COR-L47 (cell line): Measurements from ENCODE around the gene PRKAR1B.
A peak's percentile ranks its signal among the peaks of the same experiment; 100 is the strongest.

Experiments used
- DNase-seq: peaks from one replicate; lab custom pipeline; 2025; lab: John Stamatoyannopoulos, UW

The PRKAR1B gene

DNA sequence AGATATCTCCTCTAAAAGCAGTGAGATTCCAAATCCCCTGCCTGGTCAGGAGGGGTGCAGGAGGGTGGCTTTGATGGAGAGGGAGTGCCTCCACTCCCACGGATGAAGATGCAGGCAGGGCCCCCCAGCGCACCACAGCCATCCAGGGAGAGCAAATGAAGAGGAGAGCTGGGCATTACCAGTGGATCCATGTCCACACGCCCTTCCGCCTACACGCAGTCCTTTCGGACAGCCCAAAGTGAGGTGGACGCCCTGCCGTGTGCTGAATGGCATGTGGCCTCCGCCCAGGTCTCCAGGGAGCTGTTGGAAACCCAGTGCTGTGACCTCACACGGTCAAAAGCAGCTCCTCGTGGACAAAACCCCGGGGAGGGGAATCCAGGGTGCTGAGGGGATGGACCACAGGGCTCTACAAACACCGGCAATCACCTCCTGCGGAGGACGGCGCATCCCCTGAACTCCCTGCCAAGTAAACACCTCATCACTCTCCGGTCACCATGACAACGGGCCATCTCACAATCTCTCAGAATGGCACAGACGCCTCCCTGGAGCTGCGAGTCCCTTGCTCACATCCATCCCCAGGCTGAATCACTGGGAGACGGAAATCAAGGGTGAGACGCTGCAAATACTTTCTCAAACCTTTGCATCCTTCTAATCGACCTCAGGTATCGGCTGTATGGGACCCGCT is 35.6 kb downstream of the PRKAR1B start:
- DNase-seq = peak; percentile 73

DNA sequence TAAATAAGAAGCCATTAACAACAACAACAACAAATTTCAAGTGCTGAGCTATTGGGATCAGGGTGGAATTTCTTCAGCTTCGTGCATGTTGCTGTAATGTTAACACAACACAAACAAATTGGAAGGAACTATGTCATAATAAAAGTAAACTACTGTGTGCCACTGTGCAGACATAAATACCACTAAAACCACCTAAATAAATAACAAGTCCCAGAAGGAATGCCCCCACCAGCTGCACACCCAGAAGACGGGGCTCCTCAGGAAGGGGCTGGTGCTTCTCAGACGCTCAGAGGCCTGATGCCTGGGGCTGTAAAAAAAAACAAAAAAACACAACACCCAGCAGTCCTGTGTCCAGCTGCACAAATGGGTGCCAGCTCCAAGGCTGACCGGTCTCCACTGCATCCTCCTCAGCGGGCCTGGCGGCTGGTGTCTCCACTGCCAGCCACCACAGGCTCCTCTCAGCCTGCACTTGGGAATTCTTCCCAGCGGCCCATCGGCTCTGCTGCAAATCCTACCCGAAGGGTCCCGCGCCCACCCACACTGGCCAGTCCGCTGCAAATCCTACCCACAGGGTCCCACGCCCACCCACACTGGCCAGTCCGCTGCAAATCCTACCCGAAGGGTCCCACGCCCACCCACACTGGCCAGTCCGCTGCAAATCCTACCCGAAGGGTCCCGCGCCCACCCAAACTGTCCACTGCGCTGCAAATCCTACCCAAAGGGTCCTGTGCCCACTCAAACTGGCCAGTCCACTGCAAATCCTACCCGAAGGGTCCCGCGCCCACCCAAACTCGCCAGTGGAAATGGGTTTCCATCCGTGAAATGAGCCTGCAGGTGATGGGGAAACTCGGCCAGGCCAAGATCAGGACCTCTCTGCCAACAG is 36.4 kb downstream of the PRKAR1B start:
- DNase-seq = no peak

DNA sequence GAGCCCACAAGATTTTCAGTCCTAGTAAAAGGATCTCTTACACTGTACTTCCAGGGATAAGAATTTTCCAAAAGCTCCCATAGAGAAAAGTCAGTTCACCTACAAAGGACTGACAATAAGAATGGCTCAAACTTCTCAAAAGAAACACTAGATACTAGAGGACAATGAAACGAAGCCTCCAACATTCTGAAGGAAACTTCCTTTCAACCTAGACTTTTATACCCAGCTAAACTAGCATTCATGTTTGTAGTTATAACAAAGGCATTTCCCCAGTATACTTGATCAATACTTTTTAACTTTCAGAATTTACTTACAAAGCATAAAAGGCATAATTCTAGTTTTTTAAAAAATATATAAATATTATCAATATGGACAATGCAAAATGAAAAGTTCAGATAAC is 41.5 kb downstream of the PRKAR1B start:
- DNase-seq = no peak

- no peak for DNase-seq
Observed at GRCh38 chr7:684416-684815, 42.7 kb downstream of the PRKAR1B start.

- DNase-seq = no peak
Observed at GRCh38 chr7:683526-684205, 43.4 kb downstream of the PRKAR1B start.

DNA sequence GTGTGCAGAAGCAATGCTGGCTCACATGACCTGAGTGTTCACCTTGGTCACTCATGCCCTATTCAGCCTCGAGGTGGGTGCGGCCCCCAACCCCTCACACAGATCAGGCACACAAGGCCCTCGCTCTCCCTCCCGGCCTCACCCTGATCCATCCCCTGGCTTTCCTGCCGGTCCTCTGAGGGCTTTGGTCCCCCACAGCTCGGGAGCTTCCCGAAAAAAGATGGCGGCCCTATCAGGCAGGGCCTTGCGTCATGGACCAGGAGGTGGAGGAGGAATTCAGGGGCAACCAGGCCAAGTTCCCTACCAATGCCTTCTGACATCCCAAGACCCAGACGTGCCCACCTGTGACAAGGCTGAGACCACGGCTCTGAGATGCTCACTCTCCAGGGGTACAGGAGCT is 44.3 kb downstream of the PRKAR1B start:
- no peak for DNase-seq

GRCh38 chr7:681551-682307 is 45.4 kb downstream of the PRKAR1B start:
- no peak for DNase-seq

DNA sequence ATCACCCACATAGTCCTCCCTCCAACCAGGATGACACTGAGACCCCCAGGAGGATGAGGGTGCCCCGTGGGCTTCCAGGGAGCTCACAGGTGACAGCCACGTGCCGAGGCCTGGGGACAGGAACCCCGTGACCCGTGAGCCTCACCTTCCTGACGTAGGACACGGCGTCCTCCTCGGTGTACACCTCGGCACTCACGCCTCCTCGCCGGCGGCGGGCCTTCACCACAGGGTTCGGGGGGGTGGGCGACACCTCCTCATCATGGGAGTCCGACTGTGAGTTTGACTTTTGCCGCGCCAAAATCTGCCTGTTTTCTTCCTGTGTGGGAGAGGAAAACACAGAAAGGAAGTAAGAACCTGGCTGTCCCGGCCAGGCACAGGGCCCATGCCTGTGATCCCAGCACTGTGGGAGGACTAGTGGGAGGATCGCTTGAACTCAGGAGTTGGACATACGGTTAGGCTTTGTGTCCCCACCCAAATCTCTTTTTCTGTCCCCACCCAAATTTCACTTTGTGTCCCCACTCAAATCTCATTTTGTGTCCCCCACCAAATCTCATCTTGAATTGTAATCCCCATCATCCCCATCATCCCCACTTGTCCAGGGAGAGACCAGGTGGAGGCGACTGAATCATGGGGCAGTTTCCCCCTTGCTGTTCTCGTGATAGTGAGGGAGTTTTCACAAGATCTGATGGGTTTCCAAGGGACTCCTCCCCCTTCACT is 46.5 kb downstream of the PRKAR1B start:
- DNase-seq = no peak

- no peak for DNase-seq
Observed at GRCh38 chr7:676972-677385, 50.1 kb downstream of the PRKAR1B start.

DNA sequence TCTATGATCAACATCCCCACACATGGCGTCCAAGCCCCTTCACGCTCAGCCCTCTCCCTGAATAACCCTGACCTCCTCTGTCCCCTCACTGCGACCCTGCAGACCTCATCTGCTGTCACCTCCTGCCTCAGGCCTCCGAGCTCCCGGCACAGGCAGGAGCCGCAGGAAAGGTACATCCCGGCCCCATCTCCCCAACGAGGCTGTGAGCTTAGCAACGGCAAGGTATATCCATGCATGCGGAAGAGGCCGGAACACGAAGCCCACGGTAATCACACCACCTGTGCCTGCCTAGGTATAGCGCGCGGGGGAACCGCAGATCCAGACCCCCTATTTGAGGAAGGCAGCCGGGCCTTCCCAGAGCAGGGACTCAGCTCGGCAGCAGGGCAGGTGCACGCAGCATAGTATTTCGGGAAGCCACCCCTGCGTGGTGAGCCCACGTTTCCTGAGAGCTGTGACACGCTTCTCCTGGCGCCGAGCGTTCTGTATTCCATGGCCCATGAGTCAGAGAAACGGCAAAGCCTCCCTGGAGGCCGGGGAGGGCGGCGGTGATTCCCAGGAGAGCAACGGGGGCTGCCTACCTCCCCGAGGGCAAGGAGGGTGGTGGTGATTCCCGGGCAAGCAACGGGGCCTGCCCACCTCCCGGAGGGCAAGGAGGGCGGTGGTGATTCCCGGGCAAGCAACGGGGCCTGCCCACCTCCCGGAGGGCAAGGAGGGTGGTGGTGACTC is 50.7 kb downstream of the PRKAR1B start:
- DNase-seq = no peak

DNA sequence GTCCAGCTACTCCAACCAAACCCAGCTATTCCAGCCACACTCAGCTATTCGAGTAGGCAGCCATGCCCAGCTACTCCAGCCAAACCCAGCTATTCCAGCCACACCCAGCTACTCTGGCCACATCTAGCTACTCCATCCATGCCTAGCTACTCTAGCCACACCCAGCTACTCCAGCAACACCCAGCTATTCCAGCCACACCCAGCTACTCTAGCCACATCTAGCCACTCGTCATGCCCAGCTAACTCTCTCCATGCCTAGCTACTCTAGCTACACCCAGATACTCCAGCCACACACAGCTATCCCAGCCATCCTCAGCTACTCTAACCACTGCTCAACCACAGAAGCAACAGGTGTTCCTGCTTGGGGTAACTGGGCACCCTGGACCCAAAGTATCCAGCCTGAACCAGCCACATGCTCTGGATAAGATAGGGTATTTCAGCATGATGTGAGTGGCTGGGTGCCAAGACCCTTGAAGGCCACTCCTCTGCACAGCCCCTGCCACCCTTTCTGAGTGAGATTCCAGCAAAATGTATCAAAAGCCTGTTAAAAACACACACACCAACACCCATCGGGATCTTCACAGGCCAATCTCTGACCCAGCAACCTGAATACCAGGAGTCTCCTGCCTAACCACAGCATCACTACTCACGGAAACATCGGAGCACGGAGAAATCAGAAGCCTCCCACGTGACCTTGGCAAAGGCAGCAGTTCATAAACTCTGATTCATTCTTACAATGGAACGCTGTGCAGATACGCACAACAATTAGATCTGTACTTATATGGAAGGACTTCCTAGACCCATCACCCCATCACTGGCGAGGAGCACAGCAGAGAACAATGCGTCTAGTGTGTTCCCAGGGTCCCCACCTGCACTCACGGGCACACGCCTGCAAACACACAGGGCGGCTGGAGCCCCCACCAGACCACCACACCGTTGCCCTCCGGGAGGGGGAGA is 52.3 kb downstream of the PRKAR1B start:
- no peak for DNase-seq

GRCh38 chr7:673681-674453 is 53.2 kb downstream of the PRKAR1B start:
- no peak for DNase-seq

- no peak for DNase-seq
Observed at GRCh38 chr7:672891-673290, 54.2 kb downstream of the PRKAR1B start.

GRCh38 chr7:671415-672042 is 55.6 kb downstream of the PRKAR1B start:
- no peak for DNase-seq

DNA sequence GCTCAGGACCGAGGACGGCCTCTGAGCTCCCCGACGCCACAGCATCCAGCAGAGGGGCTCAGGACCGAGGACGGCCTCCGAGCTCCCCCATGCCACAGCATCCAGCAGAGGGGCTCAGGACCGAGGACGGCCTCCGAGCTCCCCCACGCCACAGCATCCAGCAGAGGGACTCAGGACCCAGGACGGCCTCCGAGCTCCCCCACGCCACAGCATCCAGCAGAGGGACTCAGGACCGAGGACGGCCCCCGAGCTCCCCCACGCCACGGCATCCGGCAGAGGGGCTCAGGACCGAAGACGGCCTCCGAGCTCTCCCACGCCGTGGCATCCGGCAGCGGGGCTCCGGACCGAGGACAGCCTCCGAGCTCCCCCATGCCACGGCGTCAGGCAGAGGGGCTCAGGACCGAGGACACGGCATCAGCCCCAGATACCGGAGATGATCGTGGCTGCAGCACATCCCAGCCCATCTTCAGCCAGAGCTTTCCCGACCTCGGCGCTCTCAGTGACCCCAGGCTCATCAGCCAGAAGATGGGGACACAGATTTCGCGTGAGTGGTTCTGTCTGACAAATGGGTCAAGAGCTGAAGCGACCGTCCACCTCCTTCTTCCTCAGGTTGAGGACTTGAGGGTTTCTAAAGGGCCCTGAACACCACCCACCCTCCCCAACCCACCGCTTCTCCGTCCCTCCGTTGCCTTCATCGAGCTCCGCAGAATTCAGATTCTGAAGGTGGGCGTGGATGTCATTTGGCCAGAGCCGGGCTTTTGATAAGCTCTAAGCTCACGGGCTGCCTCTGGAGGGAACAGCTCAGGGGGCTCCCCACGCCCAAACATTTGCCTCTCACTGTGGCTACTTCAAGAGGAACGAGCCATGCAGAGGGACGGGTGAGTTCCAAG is 56.3 kb downstream of the PRKAR1B start:
- DNase-seq = no peak

DNA sequence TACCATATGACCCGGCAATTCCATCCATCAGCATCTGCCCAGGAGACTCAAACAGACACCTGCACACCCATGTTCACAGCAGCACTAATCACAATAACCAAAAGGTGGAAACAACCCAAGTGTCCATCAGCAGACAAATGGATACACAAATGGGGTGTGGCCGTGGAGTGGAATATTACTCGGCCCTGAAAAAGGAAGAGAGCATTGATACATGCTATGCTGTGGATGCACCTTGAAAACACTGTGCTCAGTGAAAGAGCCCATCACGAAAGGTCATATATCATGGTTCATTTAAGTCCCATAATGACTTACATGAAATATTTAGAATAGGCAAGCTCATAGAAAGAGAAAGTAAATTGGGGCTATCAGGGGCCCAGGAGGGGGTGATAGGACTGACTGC is 58.1 kb downstream of the PRKAR1B start:
- no peak for DNase-seq
